ENCODE results near the gene RNF130. TPM values are rescaled to one million over a fixed set of nuclear protein-coding genes. Genes with fewer than 3 reads are reported as not detected.
"Not testable (repeated sequence)": the region's sequence is repeated elsewhere in the genome, so short reads cannot be mapped to it uniquely, and the experiment has no call there.

The RNF130 gene
- total RNA-seq, 1 donor from 2014 or later, result 67.3 TPM

GRCh38 chr5:180021900-180022299 lies 49.7 kb downstream of the RNF130 start:
- peaks cover 38% of the 10 kb centered on the region for H3K4me1 Mint-ChIP-seq (ENCODE audit: unreplicated experiment)
- H3K4me3 Mint-ChIP-seq (ENCODE audit: unreplicated experiment), result no peak overlapping the region
- TF ChIP-seq, protein P1, sequence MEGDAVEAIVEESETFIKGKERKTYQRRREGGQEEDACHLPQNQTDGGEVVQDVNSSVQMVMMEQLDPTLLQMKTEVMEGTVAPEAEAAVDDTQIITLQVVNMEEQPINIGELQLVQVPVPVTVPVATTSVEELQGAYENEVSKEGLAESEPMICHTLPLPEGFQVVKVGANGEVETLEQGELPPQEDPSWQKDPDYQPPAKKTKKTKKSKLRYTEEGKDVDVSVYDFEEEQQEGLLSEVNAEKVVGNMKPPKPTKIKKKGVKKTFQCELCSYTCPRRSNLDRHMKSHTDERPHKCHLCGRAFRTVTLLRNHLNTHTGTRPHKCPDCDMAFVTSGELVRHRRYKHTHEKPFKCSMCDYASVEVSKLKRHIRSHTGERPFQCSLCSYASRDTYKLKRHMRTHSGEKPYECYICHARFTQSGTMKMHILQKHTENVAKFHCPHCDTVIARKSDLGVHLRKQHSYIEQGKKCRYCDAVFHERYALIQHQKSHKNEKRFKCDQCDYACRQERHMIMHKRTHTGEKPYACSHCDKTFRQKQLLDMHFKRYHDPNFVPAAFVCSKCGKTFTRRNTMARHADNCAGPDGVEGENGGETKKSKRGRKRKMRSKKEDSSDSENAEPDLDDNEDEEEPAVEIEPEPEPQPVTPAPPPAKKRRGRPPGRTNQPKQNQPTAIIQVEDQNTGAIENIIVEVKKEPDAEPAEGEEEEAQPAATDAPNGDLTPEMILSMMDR (IDR thresholded peaks at IDR 0.05; ENCODE audit: unreplicated experiment), result peak; percentile 18
- DNase-seq (ENCODE audit: low spot score), result no peak
- no peak overlapping the region for H3K27ac Mint-ChIP-seq (ENCODE audit: unreplicated experiment)
- H3K36me3 Mint-ChIP-seq (ENCODE audit: low read depth, unreplicated experiment), result peaks cover 24% of the 10 kb centered on the region
- H3K27me3 Mint-ChIP-seq (ENCODE audit: unreplicated experiment), result peaks cover 3% of the 10 kb centered on the region
- H3K9me3 Mint-ChIP-seq (ENCODE audit: unreplicated experiment), result no peaks in the 10 kb centered on the region

GRCh38 chr5:180020176-180020575 lies 51.4 kb downstream of the RNF130 start:
- no peak for DNase-seq (ENCODE audit: low spot score)
- Mint-ChIP-seq H3K27me3 (ENCODE audit: unreplicated experiment) (peaks cover 3% of the 10 kb centered on the region), H3K4me3 (ENCODE audit: unreplicated experiment) (peak overlapping the region; percentile 39), H3K27ac (ENCODE audit: unreplicated experiment) (peak overlapping the region; percentile 81), H3K9me3 (ENCODE audit: unreplicated experiment) (no peaks in the 10 kb centered on the region), H3K4me1 (ENCODE audit: unreplicated experiment) (peaks cover 47% of the 10 kb centered on the region), H3K36me3 (ENCODE audit: low read depth, unreplicated experiment) (peaks cover 24% of the 10 kb centered on the region)
- TF ChIP-seq, protein P1 (IDR thresholded peaks at IDR 0.05; ENCODE audit: unreplicated experiment), result no peak

DNA sequence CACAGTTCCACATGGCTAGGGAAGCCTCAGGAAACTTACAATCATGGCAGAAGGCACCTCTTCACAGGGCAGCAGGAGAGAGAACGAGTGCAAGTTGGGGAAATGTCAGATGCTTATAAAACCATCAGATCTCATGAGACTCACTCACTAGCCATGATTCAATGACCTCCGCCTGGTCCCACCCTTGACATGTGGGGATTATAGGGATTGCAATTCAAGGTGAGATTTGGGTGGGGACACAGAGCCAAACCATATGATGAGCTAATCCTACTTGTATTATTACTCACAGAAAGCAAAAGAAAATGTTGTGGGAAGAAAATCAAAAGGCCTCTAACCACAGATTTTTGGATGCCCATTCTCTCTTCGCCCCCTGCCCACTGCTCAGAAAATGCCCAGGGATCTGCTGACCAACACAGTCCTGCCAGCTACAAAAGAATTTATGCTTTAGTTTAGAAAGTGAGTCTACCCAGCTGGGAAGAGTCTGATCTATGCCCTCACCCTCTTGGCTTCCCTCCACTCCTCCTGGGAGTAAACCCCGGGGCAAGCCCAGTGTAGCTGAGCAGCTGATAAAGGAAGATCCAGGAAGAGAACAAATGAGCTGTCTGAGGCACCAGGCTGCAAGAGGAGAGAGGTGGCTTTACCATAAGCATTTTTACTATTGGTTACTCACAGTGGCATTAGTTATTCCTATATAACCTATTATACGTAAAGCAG lies 53.1 kb downstream of the RNF130 start:
- Mint-ChIP-seq H3K36me3 (ENCODE audit: low read depth, unreplicated experiment) (peaks cover 24% of the 10 kb centered on the region), H3K27me3 (ENCODE audit: unreplicated experiment) (peaks cover 3% of the 10 kb centered on the region), H3K4me3 (ENCODE audit: unreplicated experiment) (peak overlapping the region; percentile 42), H3K9me3 (ENCODE audit: unreplicated experiment) (no peaks in the 10 kb centered on the region), H3K4me1 (ENCODE audit: unreplicated experiment) (peaks cover 58% of the 10 kb centered on the region), H3K27ac (ENCODE audit: unreplicated experiment) (no peak overlapping the region)
- TF ChIP-seq, protein P1 (IDR thresholded peaks at IDR 0.05; ENCODE audit: unreplicated experiment), result no peak
- no peak for DNase-seq (ENCODE audit: low spot score)

GRCh38 chr5:180015523-180015922 lies 56.0 kb downstream of the RNF130 start:
- H3K9me3 Mint-ChIP-seq (ENCODE audit: unreplicated experiment); H3K4me3 Mint-ChIP-seq (ENCODE audit: unreplicated experiment); H3K27me3 Mint-ChIP-seq (ENCODE audit: unreplicated experiment): not testable (repeated sequence)

DNA sequence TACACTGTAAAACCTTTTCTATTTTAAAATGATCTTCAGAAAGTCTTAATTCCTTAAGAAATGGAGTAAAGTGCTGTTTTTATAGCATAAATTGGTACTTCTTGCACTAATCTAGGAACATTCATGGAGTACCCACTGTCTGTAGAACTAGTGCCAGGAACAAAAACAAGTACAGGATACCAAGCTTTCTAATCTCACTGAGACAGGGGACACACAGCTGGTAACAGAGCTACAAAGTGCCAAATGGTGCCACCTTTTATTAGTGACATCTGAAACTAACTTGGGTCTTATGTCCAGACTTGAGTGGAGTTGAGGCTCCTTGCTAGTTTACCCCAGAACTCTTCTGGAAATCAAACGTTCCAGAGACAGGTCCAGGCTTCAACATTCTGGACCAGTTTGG lies 57.9 kb downstream of the RNF130 start:
- Mint-ChIP-seq H3K4me1 (ENCODE audit: unreplicated experiment) (peaks cover 48% of the 10 kb centered on the region), H3K9me3 (ENCODE audit: unreplicated experiment) (no peaks in the 10 kb centered on the region), H3K27me3 (ENCODE audit: unreplicated experiment) (peaks cover 4% of the 10 kb centered on the region), H3K27ac (ENCODE audit: unreplicated experiment) (peak overlapping the region; percentile 52), H3K36me3 (ENCODE audit: low read depth, unreplicated experiment) (peaks cover 11% of the 10 kb centered on the region), H3K4me3 (ENCODE audit: unreplicated experiment) (no peak overlapping the region)
- TF ChIP-seq, protein P1 (IDR thresholded peaks at IDR 0.05; ENCODE audit: unreplicated experiment), result no peak
- DNase-seq (ENCODE audit: low spot score), result no peak

More at GRCh38 chr5:180015523-180015922, 56.0 kb downstream of the RNF130 start:
- H3K36me3 Mint-ChIP-seq (ENCODE audit: low read depth, unreplicated experiment), result peaks cover 26% of the 10 kb centered on the region
- not testable (repeated sequence) for H3K27ac Mint-ChIP-seq (ENCODE audit: unreplicated experiment); DNase-seq (ENCODE audit: low spot score)
- H3K4me1 Mint-ChIP-seq (ENCODE audit: unreplicated experiment), result peaks cover 60% of the 10 kb centered on the region
